Osteocyte (in vitro differentiated cells): ENCODE results near the gene CRACR2B. TPM values are rescaled to one million over a fixed set of nuclear protein-coding genes. Genes with fewer than 3 reads are reported as not detected.

ENCODE experiments used
- DNase-seq: peaks from one replicate; pipeline ENCODE4 v3.0.0; 2021; ENCODE audit warnings: mixed read lengths; ENCODE audit not compliant: unreplicated experiment; ENCODE audit errors: extremely low spot score
- H3K27ac Mint-ChIP-seq: one replicate; pipeline ENCODE4 v1.8.0; 2021; ENCODE audit warnings: mild to moderate bottlenecking, mixed read lengths; ENCODE audit not compliant: unreplicated experiment
- H3K27me3 Mint-ChIP-seq: one replicate; pipeline ENCODE4 v1.8.0; 2021; ENCODE audit warnings: mixed read lengths; ENCODE audit not compliant: unreplicated experiment
- H3K36me3 Mint-ChIP-seq: one replicate; pipeline ENCODE4 v1.8.0; 2021; ENCODE audit warnings: mixed read lengths; ENCODE audit not compliant: unreplicated experiment
- H3K4me1 Mint-ChIP-seq: one replicate; pipeline ENCODE4 v1.8.0; 2021; ENCODE audit warnings: mixed read lengths; ENCODE audit not compliant: unreplicated experiment
- H3K4me3 Mint-ChIP-seq: one replicate; pipeline ENCODE4 v1.8.0; 2021; ENCODE audit warnings: mild to moderate bottlenecking, moderate library complexity, mixed read lengths; ENCODE audit not compliant: unreplicated experiment
- H3K9me3 Mint-ChIP-seq: one replicate; pipeline ENCODE4 v1.8.0; 2021; ENCODE audit warnings: mixed read lengths; ENCODE audit not compliant: unreplicated experiment
- CTCF ChIP-seq: fragments of 200-600 bp; sonication (generic); IDR thresholded peaks from 2 replicates; pipeline ENCODE4 v1.5.0; 2021; ENCODE audit warnings: antibody characterized with exemption, mild to moderate bottlenecking, moderate library complexity
- total RNA-seq: library from RNA; stranded (reverse); gene quantifications from 2 replicates; pipeline ENCODE4 v1.2.1, GENCODE V29; 2021

The CRACR2B gene
- total RNA-seq, 1 donor from 2014 or later, result 4.2 TPM

GRCh38 chr11:825366-826226 lies 2.1 kb upstream of the CRACR2B start:
- Mint-ChIP-seq H3K4me3 (no peak overlapping the region), H3K4me1 (peaks cover 50% of the 10 kb centered on the region), H3K9me3 (no peaks in the 10 kb centered on the region), H3K36me3 (peaks cover 10% of the 10 kb centered on the region), H3K27ac (no peak overlapping the region), H3K27me3 (no peaks in the 10 kb centered on the region)
- no peak for DNase-seq
- no peak for TF ChIP-seq CTCF

DNA sequence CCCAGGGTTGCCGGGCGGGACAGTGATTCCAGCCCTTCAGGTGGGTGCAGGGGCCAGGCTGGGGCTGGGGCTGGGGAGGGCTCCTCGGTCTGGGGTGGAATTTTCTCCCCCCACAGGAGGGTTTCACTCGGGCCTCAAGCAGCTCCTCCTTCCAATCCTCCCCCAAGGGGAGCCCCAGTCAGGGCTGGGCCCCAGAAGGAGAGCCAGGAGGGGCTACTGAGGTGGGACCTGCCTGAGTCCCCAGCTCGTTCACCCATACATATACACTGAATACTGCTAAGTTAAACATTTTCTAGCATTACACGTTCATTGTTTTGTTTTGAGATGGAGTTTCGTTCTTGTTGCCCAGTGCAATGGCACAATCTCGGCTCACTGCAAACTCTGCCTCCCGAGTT lies 1.5 kb upstream of the CRACR2B start:
- Mint-ChIP-seq H3K4me3 (peak overlapping the region; percentile 40), H3K36me3 (peaks cover 10% of the 10 kb centered on the region), H3K27ac (no peak overlapping the region), H3K4me1 (peaks cover 47% of the 10 kb centered on the region), H3K9me3 (no peaks in the 10 kb centered on the region), H3K27me3 (no peaks in the 10 kb centered on the region)
- no peak for DNase-seq
- TF ChIP-seq CTCF, result no peak

- no peaks in the 10 kb centered on the region for H3K9me3 Mint-ChIP-seq
- TF ChIP-seq CTCF, result no peak
- DNase-seq, result no peak
- peaks cover 10% of the 10 kb centered on the region for H3K36me3 Mint-ChIP-seq
- H3K4me3 Mint-ChIP-seq, result peak overlapping the region; percentile 40
- H3K4me1 Mint-ChIP-seq, result peaks cover 48% of the 10 kb centered on the region
- no peak overlapping the region for H3K27ac Mint-ChIP-seq
- no peaks in the 10 kb centered on the region for H3K27me3 Mint-ChIP-seq
Measured at GRCh38 chr11:826836-827145, 928 bp upstream of the CRACR2B start.

GRCh38 chr11:827146-827896 lies 398 bp upstream of the CRACR2B start:
- DNase-seq, result no peak
- H3K4me3 Mint-ChIP-seq, result peak overlapping the region; percentile 40
- peaks cover 49% of the 10 kb centered on the region for H3K4me1 Mint-ChIP-seq
- H3K9me3 Mint-ChIP-seq, result no peaks in the 10 kb centered on the region
- H3K36me3 Mint-ChIP-seq, result peaks cover 10% of the 10 kb centered on the region
- H3K27ac Mint-ChIP-seq, result peak overlapping the region; percentile 31
- H3K27me3 Mint-ChIP-seq, result no peaks in the 10 kb centered on the region
- TF ChIP-seq CTCF, result no peak

- Mint-ChIP-seq H3K27ac (peak overlapping the region; percentile 54), H3K4me1 (peaks cover 49% of the 10 kb centered on the region), H3K9me3 (no peaks in the 10 kb centered on the region), H3K27me3 (no peaks in the 10 kb centered on the region), H3K4me3 (no peak overlapping the region), H3K36me3 (peaks cover 7% of the 10 kb centered on the region)
- DNase-seq, result no peak
- TF ChIP-seq CTCF, result no peak
Measured at GRCh38 chr11:828506-829175, 922 bp downstream of the CRACR2B start.
